ENCODE measurements around the gene ZZZ3.

- TF ChIP-seq CTCF (IDR thresholded peaks at IDR 0.05): no peak
- no peak for TF ChIP-seq POLR2A (IDR thresholded peaks at IDR 0.05)
These were observed 29.4 kb downstream of the ZZZ3 start for GRCh38 chr1:77652970-77653516.
